HepG2 (cell line): ENCODE data around the gene BIRC7. TPM values are rescaled to one million over a fixed set of nuclear protein-coding genes. Genes with fewer than 3 reads are reported as not detected.

Experiments used
- CENPT ChIP-seq: sonication (generic); formaldehyde crosslinking; IDR thresholded peaks from 2 replicates; pipeline ENCODE4 v1.8.0; 2022; ENCODE audit warnings: low read depth, mild to moderate bottlenecking, moderate library complexity, missing genetic modification reagents
- HCFC1 ChIP-seq: fragments of 150-350 bp; IDR thresholded peaks from 2 replicates; pipeline ENCODE4 v1.6.1; 2014; ENCODE audit warnings: low read depth, low read length
- HNF4G ChIP-seq, 2 experiments: sonication (generic) in 1 of 2; formaldehyde crosslinking in 1 of 2; IDR thresholded peaks; 2 replicates each; pipeline versions ENCODE4 v1.4.0 to v1.6.1; 2011 to 2020; ENCODE audit warnings: borderline replicate concordance in 2 of 2, low read depth in 2 of 2, mild to moderate bottlenecking in 2 of 2, low read length in 1 of 2, missing genetic modification reagents in 1 of 2, moderate library complexity in 1 of 2
- HNRNPK ChIP-seq: fragments of 200-400 bp; formaldehyde crosslinking; IDR thresholded peaks from 2 replicates; pipeline ENCODE4 v1.6.1; 2018; ENCODE audit warnings: low read length, low read depth, moderate library complexity, mild to moderate bottlenecking; ENCODE audit not compliant: poor library complexity, severe bottlenecking
- IRF2 ChIP-seq: IDR thresholded peaks from 2 replicates; pipeline ENCODE4 v1.6.1; 2018; ENCODE audit warnings: missing genetic modification reagents, missing compliant biosample characterization
- KAT7 ChIP-seq: IDR thresholded peaks from 2 replicates; pipeline ENCODE4 v1.6.1; 2018; ENCODE audit warnings: borderline replicate concordance, missing compliant biosample characterization
- MAFG ChIP-seq: sonication (generic); formaldehyde crosslinking; IDR thresholded peaks from 2 replicates; pipeline ENCODE4 v1.5.1; 2020; ENCODE audit warnings: mild to moderate bottlenecking, missing genetic modification reagents
- SP4 ChIP-seq: sonication (generic); formaldehyde crosslinking; IDR thresholded peaks from 2 replicates; pipeline ENCODE4 v1.8.1; 2023; ENCODE audit warnings: mild to moderate bottlenecking, missing genetic modification reagents
- SRSF9 ChIP-seq: fragments of 200-400 bp; formaldehyde crosslinking; IDR thresholded peaks from 2 replicates; pipeline ENCODE4 v1.6.1; 2018; ENCODE audit warnings: borderline replicate concordance, mild to moderate bottlenecking, low read depth, low read length; ENCODE audit not compliant: insufficient read depth, poor library complexity, severe bottlenecking
- SRY ChIP-seq: sonication (generic); formaldehyde crosslinking; IDR thresholded peaks from 2 replicates; pipeline ENCODE4 v1.8.0; 2022; ENCODE audit warnings: mild to moderate bottlenecking, missing genetic modification reagents
- ZFP36L1 ChIP-seq: sonication (generic); formaldehyde crosslinking; IDR thresholded peaks from 2 replicates; pipeline ENCODE4 v1.8.0; 2022; ENCODE audit warnings: mild to moderate bottlenecking, missing genetic modification reagents, moderate library complexity
- ZMYM2 ChIP-seq: sonication (generic); formaldehyde crosslinking; IDR thresholded peaks from 2 replicates; pipeline ENCODE4 v1.8.0; 2022; ENCODE audit warnings: mild to moderate bottlenecking, missing genetic modification reagents
- ZNF878 ChIP-seq: sonication (generic); formaldehyde crosslinking; IDR thresholded peaks from 2 replicates; pipeline ENCODE4 v1.8.1; 2023; ENCODE audit warnings: mild to moderate bottlenecking, missing genetic modification reagents, moderate library complexity
- polyA plus RNA-seq, 8 experiments: library from polyadenylated mRNA; depleted of rRNA in 3 of 8; stranded (reverse) in 7 of 8; unstranded in 1 of 8; fragments of >200 nt; fragmentation: Illumina TruSeq in 4 of 8; extraction: Trizol in 4 of 8; gene quantifications; 2 replicates each; pipeline versions ENCODE4 v1.2.1 to v1.2.3, GENCODE V29; 2011 to 2016; ENCODE audit warnings: low read depth in 4 of 8, missing spikeins in 1 of 8, mixed read lengths in 1 of 8; ENCODE audit not compliant: insufficient read depth in 1 of 8
- total RNA-seq, 5 experiments: library from RNA; depleted of rRNA; stranded (reverse); fragments of >200 nt; fragmentation: Illumina TruSeq; extraction: Trizol; gene quantifications; 2 replicates each; pipeline ENCODE4 v1.2.3, GENCODE V29; 2016; ENCODE audit warnings: low read depth in 1 of 5
- TF ChIP-seq, protein P1 (sequence below), 2 experiments: IDR thresholded peaks; 2 replicates each; pipeline ENCODE4 v1.6.1; 2011 to 2012; ENCODE audit warnings: low read length in 2 of 2, borderline replicate concordance in 1 of 2, low read depth in 1 of 2, mild to moderate bottlenecking in 1 of 2, moderate library complexity in 1 of 2
- TF ChIP-seq, protein P2 (sequence below): sonication (generic); formaldehyde crosslinking; IDR thresholded peaks from 2 replicates; pipeline ENCODE4 v1.4.0; 2020; ENCODE audit warnings: missing genetic modification reagents
- TF ChIP-seq, protein P3 (sequence below): sonication (generic); formaldehyde crosslinking; IDR thresholded peaks from 2 replicates; pipeline ENCODE4 v1.4.0; 2020; ENCODE audit warnings: missing genetic modification reagents, borderline replicate concordance

The BIRC7 gene
- total and polyA plus RNA-seq, 2 of the 13 experiments (the other 11 are each of a cell fraction or from before 2014, with no cell fraction given): 0.27 to 5.1 TPM

DNA sequence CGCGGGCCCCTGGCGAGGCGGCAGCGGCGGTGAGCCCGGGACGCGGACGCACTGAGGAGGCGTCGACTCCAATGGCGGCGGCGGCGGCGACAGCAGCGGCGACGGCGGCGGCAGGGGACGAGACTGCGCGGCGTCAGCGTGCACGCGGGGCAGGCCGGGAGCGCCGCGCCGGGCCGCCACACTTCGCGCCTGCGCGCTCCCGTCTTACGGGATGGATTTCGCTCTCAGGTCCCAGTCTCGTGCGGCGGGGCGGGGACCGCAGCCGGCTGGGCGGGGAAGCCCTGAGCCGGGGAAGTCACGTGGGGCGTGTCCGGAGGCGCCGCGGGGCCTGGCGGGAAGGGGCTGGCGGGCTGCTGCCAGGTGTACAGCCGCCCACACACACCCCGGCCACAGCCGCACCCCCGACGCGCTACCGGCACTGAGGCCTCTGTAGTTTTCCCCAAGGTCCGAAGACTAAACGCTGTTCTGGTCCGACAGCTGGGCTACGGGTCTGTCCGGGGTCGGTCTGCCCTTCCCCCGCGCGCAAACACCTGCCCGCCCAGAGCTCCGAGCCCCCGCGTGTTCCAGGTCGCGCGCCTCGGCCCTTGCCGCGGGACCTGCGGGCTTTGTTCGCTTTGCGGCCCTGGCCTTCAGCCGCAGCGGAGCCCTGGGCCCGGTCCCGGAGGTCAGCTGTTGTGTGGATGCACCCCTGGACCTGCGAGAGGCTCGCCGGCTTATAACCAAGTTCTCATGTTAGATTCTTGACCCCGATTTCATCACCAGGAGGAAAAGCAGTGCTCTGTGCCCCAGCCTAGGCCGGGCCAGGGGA, 19.5 kb upstream of the BIRC7 start, which contains the start of gene YTHDF1 (continued):
- TF ChIP-seq, protein P1, sequence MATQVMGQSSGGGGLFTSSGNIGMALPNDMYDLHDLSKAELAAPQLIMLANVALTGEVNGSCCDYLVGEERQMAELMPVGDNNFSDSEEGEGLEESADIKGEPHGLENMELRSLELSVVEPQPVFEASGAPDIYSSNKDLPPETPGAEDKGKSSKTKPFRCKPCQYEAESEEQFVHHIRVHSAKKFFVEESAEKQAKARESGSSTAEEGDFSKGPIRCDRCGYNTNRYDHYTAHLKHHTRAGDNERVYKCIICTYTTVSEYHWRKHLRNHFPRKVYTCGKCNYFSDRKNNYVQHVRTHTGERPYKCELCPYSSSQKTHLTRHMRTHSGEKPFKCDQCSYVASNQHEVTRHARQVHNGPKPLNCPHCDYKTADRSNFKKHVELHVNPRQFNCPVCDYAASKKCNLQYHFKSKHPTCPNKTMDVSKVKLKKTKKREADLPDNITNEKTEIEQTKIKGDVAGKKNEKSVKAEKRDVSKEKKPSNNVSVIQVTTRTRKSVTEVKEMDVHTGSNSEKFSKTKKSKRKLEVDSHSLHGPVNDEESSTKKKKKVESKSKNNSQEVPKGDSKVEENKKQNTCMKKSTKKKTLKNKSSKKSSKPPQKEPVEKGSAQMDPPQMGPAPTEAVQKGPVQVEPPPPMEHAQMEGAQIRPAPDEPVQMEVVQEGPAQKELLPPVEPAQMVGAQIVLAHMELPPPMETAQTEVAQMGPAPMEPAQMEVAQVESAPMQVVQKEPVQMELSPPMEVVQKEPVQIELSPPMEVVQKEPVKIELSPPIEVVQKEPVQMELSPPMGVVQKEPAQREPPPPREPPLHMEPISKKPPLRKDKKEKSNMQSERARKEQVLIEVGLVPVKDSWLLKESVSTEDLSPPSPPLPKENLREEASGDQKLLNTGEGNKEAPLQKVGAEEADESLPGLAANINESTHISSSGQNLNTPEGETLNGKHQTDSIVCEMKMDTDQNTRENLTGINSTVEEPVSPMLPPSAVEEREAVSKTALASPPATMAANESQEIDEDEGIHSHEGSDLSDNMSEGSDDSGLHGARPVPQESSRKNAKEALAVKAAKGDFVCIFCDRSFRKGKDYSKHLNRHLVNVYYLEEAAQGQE (IDR thresholded peaks at IDR 0.05; ENCODE audit: borderline replicate concordance in 1 of 2, low read depth in 1 of 2, low read length in 2 of 2): peak in 1 of 2 experiments; percentile 25; a peak in 1 of 4 replicates
- TF ChIP-seq SP4 (CRISPR knock-in tag): peak; percentile 92
- TF ChIP-seq SRY (CRISPR knock-in tag): peak; percentile 86
- TF ChIP-seq ZMYM2 (CRISPR knock-in tag): peak; percentile 61; the same call in 1 of the 2 replicates
- TF ChIP-seq HNF4G (IDR thresholded peaks at IDR 0.05; ENCODE audit: borderline replicate concordance, low read depth, low read length): no peak; the same call in 1 of the 2 replicates
- TF ChIP-seq HNF4G (CRISPR knock-in tag; IDR thresholded peaks at IDR 0.05; ENCODE audit: borderline replicate concordance, low read depth): no peak
- TF ChIP-seq MAFG (CRISPR knock-in tag): no peak
- TF ChIP-seq, protein P2, sequence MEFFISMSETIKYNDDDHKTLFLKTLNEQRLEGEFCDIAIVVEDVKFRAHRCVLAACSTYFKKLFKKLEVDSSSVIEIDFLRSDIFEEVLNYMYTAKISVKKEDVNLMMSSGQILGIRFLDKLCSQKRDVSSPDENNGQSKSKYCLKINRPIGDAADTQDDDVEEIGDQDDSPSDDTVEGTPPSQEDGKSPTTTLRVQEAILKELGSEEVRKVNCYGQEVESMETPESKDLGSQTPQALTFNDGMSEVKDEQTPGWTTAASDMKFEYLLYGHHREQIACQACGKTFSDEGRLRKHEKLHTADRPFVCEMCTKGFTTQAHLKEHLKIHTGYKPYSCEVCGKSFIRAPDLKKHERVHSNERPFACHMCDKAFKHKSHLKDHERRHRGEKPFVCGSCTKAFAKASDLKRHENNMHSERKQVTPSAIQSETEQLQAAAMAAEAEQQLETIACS (CRISPR knock-in tag): peak; percentile 87
- peak; percentile 25; the same call in 1 of the 2 replicates for TF ChIP-seq HCFC1
- TF ChIP-seq CENPT (CRISPR knock-in tag): peak; percentile 96; the same call in 1 of the 2 replicates
- peak; percentile 79; the same call in 1 of the 2 replicates for TF ChIP-seq IRF2
- TF ChIP-seq ZFP36L1 (CRISPR knock-in tag): peak; percentile 81
- peak; percentile 57; the same call in 1 of the 2 replicates for TF ChIP-seq KAT7 (CRISPR knock-in tag)
- TF ChIP-seq HNRNPK: no peak
- no peak for TF ChIP-seq SRSF9
- TF ChIP-seq, protein P3, sequence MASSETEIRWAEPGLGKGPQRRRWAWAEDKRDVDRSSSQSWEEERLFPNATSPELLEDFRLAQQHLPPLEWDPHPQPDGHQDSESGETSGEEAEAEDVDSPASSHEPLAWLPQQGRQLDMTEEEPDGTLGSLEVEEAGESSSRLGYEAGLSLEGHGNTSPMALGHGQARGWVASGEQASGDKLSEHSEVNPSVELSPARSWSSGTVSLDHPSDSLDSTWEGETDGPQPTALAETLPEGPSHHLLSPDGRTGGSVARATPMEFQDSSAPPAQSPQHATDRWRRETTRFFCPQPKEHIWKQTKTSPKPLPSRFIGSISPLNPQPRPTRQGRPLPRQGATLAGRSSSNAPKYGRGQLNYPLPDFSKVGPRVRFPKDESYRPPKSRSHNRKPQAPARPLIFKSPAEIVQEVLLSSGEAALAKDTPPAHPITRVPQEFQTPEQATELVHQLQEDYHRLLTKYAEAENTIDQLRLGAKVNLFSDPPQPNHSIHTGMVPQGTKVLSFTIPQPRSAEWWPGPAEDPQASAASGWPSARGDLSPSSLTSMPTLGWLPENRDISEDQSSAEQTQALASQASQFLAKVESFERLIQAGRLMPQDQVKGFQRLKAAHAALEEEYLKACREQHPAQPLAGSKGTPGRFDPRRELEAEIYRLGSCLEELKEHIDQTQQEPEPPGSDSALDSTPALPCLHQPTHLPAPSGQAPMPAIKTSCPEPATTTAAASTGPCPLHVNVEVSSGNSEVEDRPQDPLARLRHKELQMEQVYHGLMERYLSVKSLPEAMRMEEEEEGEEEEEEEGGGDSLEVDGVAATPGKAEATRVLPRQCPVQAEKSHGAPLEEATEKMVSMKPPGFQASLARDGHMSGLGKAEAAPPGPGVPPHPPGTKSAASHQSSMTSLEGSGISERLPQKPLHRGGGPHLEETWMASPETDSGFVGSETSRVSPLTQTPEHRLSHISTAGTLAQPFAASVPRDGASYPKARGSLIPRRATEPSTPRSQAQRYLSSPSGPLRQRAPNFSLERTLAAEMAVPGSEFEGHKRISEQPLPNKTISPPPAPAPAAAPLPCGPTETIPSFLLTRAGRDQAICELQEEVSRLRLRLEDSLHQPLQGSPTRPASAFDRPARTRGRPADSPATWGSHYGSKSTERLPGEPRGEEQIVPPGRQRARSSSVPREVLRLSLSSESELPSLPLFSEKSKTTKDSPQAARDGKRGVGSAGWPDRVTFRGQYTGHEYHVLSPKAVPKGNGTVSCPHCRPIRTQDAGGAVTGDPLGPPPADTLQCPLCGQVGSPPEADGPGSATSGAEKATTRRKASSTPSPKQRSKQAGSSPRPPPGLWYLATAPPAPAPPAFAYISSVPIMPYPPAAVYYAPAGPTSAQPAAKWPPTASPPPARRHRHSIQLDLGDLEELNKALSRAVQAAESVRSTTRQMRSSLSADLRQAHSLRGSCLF (CRISPR knock-in tag): peak; percentile 98; the same call in 1 of the 2 replicates
- TF ChIP-seq ZNF878 (CRISPR knock-in tag): peak; percentile 91; the same call in 1 of the 2 replicates
